WERI-Rb-1 (cell line): ENCODE measurements around the gene ICAM5.

ENCODE experiments used
- DNase-seq: peaks from one replicate; pipeline ENCODE4 v3.0.0-alpha.2; 2020
- H3K27ac ChIP-seq: fragments of 250-450 bp; sonication (Bioruptor Pico); 2 replicates; pipeline ENCODE4 v1.5.1; 2020; ENCODE audit warnings: mild to moderate bottlenecking, moderate library complexity
- H3K27me3 ChIP-seq: fragments of 250-450 bp; sonication (Bioruptor Pico); 2 replicates; pipeline ENCODE4 v1.5.1; 2021; ENCODE audit warnings: mild to moderate bottlenecking, low read depth, moderate library complexity; ENCODE audit not compliant: insufficient read depth, severe bottlenecking
- H3K36me3 ChIP-seq: fragments of 250-450 bp; sonication (Bioruptor Pico); 2 replicates; pipeline ENCODE4 v1.5.1; 2020; ENCODE audit warnings: mild to moderate bottlenecking, moderate library complexity
- H3K4me3 ChIP-seq: 2 replicates; pipeline ENCODE4 v1.5.1; 2011; ENCODE audit warnings: low read depth, mild to moderate bottlenecking, control low read depth, low read length
- H3K9me3 ChIP-seq: fragments of 250-450 bp; sonication (Bioruptor Pico); 2 replicates; pipeline ENCODE4 v1.5.1; 2021; ENCODE audit warnings: mild to moderate bottlenecking, moderate library complexity; ENCODE audit not compliant: severe bottlenecking
- CTCF ChIP-seq: IDR thresholded peaks from 2 replicates; pipeline ENCODE4 v1.5.1; 2011; ENCODE audit warnings: low read depth, mild to moderate bottlenecking, control low read depth, inconsistent platforms, low read length

The ICAM5 gene

GRCh38 chr19:10251792-10252694 is 37.7 kb upstream of the ICAM5 start, which contains the start of gene MRPL4:
Gene MRPL4 (plus strand): TSS chr19:10252214. CDS start chr19:10252254, 40 bp downstream.
- Histone ChIP-seq H3K27me3 (no peaks in the 10 kb centered on the region), H3K27ac (peak within 1 kb of the TSS; percentile 81), H3K36me3 (peaks cover 23% of the 10 kb centered on the region), H3K4me3 (peak within 1 kb of the TSS; percentile 95), H3K9me3 (no peaks in the 10 kb centered on the region)
- DNase-seq, result peak; percentile 97
- no peak for TF ChIP-seq CTCF

GRCh38 chr19:10252707-10253106 is 37.0 kb upstream of the ICAM5 start:
- TF ChIP-seq CTCF, result no peak
- no peak for DNase-seq
- H3K36me3 ChIP-seq, result peaks cover 30% of the 10 kb centered on the region
- H3K4me3 ChIP-seq, result peak overlapping the region; percentile 95
- no peaks in the 10 kb centered on the region for H3K9me3 ChIP-seq
- peak overlapping the region; percentile 81 for H3K27ac ChIP-seq
- no peaks in the 10 kb centered on the region for H3K27me3 ChIP-seq

GRCh38 chr19:10254244-10254643 is 35.5 kb upstream of the ICAM5 start:
- H3K36me3 ChIP-seq, result peaks cover 41% of the 10 kb centered on the region
- no peaks in the 10 kb centered on the region for H3K27me3 ChIP-seq
- no peak overlapping the region for H3K27ac ChIP-seq
- no peak for DNase-seq
- H3K4me3 ChIP-seq, result no peak overlapping the region
- TF ChIP-seq CTCF, result no peak
- H3K9me3 ChIP-seq, result no peaks in the 10 kb centered on the region

- TF ChIP-seq CTCF, result no peak
- peaks cover 47% of the 10 kb centered on the region for H3K36me3 ChIP-seq
- H3K27me3 ChIP-seq, result no peaks in the 10 kb centered on the region
- no peak for DNase-seq
- H3K4me3 ChIP-seq, result no peak overlapping the region
- H3K9me3 ChIP-seq, result no peaks in the 10 kb centered on the region
- no peak overlapping the region for H3K27ac ChIP-seq
Measured at GRCh38 chr19:10255358-10255757, 34.4 kb upstream of the ICAM5 start.

GRCh38 chr19:10256551-10256950 is 33.2 kb upstream of the ICAM5 start:
- DNase-seq, result no peak
- no peaks in the 10 kb centered on the region for H3K9me3 ChIP-seq
- no peak for TF ChIP-seq CTCF
- no peaks in the 10 kb centered on the region for H3K27me3 ChIP-seq
- no peak overlapping the region for H3K4me3 ChIP-seq
- peaks cover 47% of the 10 kb centered on the region for H3K36me3 ChIP-seq
- H3K27ac ChIP-seq, result no peak overlapping the region
